SK-N-MC (cell line): ENCODE results near the gene SLC5A2.

Experiments used
- DNase-seq: peaks from one replicate; pipeline ENCODE4 v3.0.0-alpha.2; 2011; ENCODE audit warnings: low read depth, low spot score
- H3K27ac ChIP-seq: fragments of 200-600 bp; sonication (generic); 2 replicates; pipeline ENCODE4 v1.5.1; 2016; ENCODE audit warnings: mixed run types
- H3K36me3 ChIP-seq: fragments of 200-600 bp; sonication (generic); 2 replicates; pipeline ENCODE4 v1.6.1; 2017; ENCODE audit warnings: antibody characterized with exemption, low read length, mixed read lengths; ENCODE audit not compliant: insufficient read depth
- H3K4me3 ChIP-seq: fragments of 200-600 bp; sonication (generic); 2 replicates; pipeline ENCODE4 v1.5.1; 2016
- H3K9ac ChIP-seq: fragments of 200-600 bp; sonication (generic); 2 replicates; pipeline ENCODE4 v1.8.0; 2017; ENCODE audit warnings: mixed run types, mixed read lengths; ENCODE audit not compliant: insufficient read length
- H3K9me3 ChIP-seq: fragments of 200-600 bp; sonication (generic); 2 replicates; pipeline ENCODE4 v1.6.1; 2017; ENCODE audit warnings: low read depth, mild to moderate bottlenecking, antibody characterized with exemption, low read length, moderate library complexity, mixed read lengths
- EZH2 ChIP-seq: fragments of 200-600 bp; sonication (generic); IDR thresholded peaks from one replicate; pipeline ENCODE4 v1.6.1; 2017; ENCODE audit warnings: antibody characterized with exemption
- FOXP2 ChIP-seq: optimal IDR thresholded peaks from 2 replicates; pipeline ENCODE3; 2011; ENCODE audit warnings: mild to moderate bottlenecking, moderate library complexity; ENCODE audit not compliant: insufficient read depth; ENCODE audit errors: extremely low read length, control extremely low read depth
- POLR2AphosphoS5 ChIP-seq: IDR thresholded peaks from 2 replicates; pipeline ENCODE4 v1.6.1; 2012; ENCODE audit warnings: mild to moderate bottlenecking, low read depth, low read length, borderline replicate concordance

Gene SLC5A2

DNA sequence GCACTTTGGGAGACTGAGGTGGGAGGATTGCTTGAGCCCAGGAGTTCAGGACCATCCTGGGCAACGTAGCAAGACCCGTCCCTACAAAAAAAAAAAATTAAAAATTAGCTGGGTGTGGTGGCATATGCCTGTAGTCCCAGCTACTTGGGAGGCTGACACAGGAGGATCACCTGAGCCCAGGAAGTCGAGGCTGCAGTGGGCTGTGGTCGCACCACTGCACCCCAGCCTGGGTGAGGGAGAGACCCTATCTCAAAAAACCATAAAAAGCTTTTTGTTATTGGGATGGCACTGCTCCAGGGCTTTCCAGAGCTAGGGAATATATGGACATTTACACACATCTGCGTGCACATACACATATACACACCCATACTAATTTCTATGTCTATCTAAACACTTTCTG, 31.7 kb upstream of the SLC5A2 start:
- Histone ChIP-seq H3K27ac (no peak overlapping the region), H3K9me3 (no peaks in the 10 kb centered on the region), H3K9ac (no peak overlapping the region), H3K4me3 (no peak overlapping the region), H3K36me3 (no peaks in the 10 kb centered on the region)
- no peak for DNase-seq
- TF ChIP-seq FOXP2 (no peak), POLR2AphosphoS5 (no peak), EZH2 (no peak)

DNA sequence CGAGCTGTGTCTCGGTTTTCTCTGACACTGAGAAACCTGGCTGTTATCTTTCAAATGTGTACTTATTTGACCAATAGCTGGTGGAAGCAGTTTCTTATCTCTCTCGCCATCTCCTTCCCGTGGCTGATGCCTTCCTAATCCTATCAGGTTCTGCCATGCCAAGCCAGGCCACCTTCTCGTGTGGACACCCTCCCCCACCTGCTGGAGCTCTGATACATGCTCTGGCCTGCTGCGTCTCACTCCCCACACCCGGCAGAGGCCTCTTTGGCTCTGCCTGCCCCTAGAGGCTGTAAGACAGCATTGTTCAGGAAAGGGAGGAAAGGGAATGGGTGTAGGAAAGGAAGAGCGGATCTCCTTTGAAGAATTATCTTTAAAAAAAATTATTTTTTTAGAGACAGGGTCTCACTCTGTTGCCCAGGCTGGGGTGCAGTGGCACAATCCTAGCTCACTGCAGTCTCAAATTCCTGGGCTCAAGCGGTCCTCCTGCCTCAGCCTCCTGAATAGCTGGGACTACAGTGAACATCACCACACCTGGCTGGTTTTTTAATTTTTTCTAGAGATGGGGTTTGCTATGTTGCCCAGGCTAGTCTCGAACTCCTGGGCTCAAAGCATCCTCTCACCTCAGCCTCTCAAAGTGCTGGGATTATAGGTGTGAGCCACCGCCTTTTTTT, 31.1 kb upstream of the SLC5A2 start:
- no peak for DNase-seq
- TF ChIP-seq POLR2AphosphoS5 (no peak; the same call in 1 of the 2 replicates), EZH2 (no peak), FOXP2 (no peak)
- Histone ChIP-seq H3K36me3 (no peaks in the 10 kb centered on the region), H3K9ac (no peak overlapping the region), H3K4me3 (no peak overlapping the region), H3K27ac (no peak overlapping the region), H3K9me3 (no peaks in the 10 kb centered on the region)

DNA sequence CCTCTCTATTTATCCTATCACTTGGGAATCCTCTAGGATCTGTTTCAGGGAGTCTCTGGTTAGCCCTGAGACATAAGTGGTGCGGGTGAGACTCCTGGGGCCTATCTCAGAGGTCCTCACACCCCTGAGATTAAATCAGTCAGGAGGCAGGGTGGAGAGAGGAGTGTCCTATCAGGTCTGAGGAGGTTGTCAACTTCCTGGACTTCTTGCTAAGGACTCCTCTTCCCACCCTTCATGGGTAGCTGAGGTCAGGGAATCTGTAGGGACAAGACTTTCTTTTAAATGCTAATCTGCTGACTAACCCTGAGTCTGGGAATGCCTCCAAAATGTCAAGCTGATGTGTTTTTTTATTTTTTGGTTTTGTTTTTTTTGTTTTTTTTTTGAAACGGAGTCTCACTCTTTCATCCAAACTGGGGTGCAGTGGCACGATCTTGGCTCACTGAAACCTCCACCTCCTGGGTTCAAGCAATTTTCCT, 30.3 kb upstream of the SLC5A2 start:
- Histone ChIP-seq H3K27ac (0 out of 2 replicates have a peak overlapping the region, but pooled peaks have one; percentile 9), H3K9ac (no peak overlapping the region), H3K36me3 (0 out of 2 replicates have a peak, but pooled peaks cover 3% of the 10 kb centered on the region), H3K9me3 (no peaks in the 10 kb centered on the region), H3K4me3 (no peak overlapping the region)
- TF ChIP-seq FOXP2 (no peak), POLR2AphosphoS5 (no peak; the same call in 1 of the 2 replicates), EZH2 (no peak)
- no peak for DNase-seq

DNA sequence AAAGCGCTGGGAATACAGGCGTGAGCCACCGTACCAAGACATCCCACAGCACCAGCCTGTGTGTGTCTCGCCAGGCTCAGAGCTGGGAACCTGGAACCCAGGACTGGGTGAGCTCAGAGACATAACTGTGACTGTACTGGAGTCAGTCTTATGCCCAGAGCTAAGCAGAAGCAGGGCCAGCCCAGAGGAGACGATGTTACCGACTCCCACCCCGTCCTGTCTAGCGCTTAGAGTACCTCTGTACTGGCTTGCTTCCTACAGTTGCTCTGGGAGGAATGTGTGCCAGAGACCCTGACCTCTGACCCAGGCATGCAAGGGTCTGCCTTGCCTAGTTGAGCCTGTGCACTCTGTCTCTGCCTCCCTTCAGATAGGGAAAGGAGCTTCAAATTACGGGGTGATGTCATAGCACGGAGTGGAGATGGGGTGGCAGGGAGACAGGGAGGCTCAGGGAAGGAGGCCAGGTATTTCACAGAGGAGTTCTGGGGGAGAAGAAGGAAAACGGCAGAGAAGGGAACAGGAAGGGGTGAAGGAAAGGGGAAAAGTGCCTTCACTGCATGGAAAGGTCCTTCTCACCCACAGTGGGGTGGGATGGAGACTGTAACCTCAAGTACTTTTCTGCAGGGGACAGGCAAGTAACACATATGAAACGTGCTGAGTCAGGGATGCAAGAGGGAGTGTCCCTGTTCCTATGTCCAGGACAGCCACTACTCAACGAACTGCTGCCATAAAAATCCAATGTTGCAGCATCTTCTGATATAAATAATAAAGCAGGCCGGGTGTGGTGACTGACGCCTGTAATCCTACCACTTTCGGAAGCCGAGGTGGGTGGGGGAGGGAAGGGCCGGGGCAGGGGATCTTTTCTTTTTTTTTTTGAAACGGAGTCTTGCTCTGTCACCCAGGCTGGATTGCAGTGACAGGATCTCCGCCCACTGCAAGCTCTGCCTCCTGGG, 29.4 kb upstream of the SLC5A2 start:
- TF ChIP-seq POLR2AphosphoS5: no peak
- TF ChIP-seq FOXP2: no peak
- TF ChIP-seq EZH2: no peak
- Histone ChIP-seq H3K9ac (no peak overlapping the region), H3K9me3 (no peaks in the 10 kb centered on the region), H3K36me3 (0 out of 2 replicates have a peak, but pooled peaks cover 3% of the 10 kb centered on the region), H3K4me3 (no peak overlapping the region), H3K27ac (no peak overlapping the region)
- no peak for DNase-seq

DNA sequence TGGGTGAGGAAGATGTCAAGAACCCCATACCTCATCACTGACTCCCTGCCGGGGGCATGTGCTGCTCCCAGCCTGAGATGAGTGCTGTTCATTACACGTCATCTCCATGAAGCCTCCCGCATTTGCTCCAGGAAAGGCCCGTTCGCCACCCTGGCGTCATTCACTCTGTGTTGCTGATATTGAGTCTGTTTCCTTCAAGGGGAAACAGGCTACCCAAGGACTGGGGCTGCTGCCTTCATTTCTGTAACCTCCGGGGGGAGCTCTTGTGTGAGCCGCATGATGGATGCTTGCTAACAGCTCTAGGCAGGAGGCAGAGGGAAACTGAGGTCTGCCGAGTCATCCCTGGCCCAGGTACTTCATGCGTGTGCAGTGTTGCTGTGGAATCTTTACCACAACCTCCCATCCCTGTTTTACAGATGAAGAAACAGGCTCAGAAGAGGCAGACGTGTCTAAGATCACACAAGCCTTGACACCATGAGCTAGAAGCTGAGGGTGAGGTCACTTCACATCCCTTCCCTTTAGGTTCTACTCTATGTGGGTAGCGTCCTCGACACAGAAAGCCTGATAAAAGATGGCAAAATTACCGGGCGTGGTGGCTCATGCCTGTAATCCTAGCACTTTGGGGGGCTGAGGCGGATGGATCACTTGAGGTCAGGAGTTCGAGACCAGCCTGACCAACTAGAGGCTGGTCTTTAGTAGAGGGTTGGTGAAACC, 27.2 kb upstream of the SLC5A2 start:
- no peak overlapping the region for H3K9ac ChIP-seq
- no peaks in the 10 kb centered on the region for H3K9me3 ChIP-seq
- TF ChIP-seq EZH2: no peak
- TF ChIP-seq FOXP2: no peak
- TF ChIP-seq POLR2AphosphoS5: no peak
- H3K36me3 ChIP-seq: 0 out of 2 replicates have a peak, but pooled peaks cover 3% of the 10 kb centered on the region
- no peak overlapping the region for H3K4me3 ChIP-seq
- no peak for DNase-seq
- H3K27ac ChIP-seq: no peak overlapping the region

DNA sequence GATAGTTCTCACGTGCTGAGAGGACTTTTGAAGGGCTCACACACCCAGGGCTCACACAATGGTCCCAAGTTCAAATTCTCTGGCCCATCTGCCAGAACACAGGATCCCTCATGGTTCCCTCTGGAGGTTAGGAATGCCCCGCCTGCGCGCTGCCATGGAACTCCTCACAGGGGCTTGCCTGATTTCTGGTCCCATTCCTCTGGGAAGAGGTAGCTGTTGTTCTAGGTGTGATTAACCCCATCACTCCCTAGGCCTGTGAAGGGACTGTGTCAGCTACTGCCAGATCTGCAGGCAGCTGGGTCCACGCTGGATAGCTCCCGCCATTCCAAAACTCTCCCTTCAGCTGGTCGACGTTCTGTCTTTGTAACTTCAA, 25.9 kb upstream of the SLC5A2 start:
- Histone ChIP-seq H3K27ac (no peak overlapping the region), H3K9me3 (no peaks in the 10 kb centered on the region), H3K9ac (peak overlapping the region; percentile 5), H3K4me3 (peak overlapping the region; percentile 97), H3K36me3 (0 out of 2 replicates have a peak, but pooled peaks cover 3% of the 10 kb centered on the region)
- no peak for TF ChIP-seq POLR2AphosphoS5
- DNase-seq: no peak

DNA sequence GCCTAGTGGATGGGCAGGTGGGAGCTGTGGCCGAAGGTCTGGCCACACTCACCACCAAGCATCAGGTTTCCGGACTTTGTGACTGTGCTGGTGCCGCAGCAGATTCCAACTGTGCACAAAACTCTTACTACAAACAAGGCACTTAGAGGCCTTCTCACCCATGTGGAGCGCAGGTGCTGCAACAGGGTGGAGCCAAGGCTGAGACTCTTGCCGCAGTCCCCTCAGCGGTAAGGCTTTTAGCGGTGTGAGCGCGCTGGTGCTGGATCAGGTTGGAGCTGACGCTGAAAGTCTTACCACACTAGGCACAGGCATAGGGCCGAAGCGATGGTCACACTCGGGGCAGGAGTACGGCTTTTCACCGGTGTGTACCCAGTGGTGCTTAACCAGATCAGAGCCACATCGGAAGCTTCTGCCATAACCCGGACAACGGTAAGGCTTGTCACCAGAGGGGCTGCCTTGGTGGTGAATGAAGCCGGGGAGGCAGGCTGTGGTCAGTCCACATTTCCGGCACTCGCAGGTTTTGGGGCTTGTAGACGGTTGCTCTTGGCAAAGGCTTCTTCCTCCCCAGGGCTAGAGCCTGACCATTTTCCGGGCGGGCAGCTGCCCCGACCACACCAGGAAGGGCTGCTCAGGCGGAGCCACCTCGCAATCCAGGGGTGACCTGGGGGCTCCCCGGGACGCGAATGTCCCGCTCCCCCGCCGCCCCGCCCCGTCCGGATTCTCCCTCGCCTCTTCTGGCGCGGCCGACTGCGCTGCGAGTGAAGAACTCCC, 24.7 kb upstream of the SLC5A2 start:
- peak overlapping the region; percentile 97 for H3K4me3 ChIP-seq
- TF ChIP-seq EZH2 (no peak), FOXP2 (no peak), POLR2AphosphoS5 (no peak)
- no peak for DNase-seq
- 0 out of 2 replicates have a peak, but pooled peaks cover 3% of the 10 kb centered on the region for H3K36me3 ChIP-seq
- peak overlapping the region; percentile 98 for H3K27ac ChIP-seq
- H3K9ac ChIP-seq: peak overlapping the region; percentile 96
- H3K9me3 ChIP-seq: no peaks in the 10 kb centered on the region
